ENCODE results near the gene P2RY8. TPM values are rescaled to one million over a fixed set of nuclear protein-coding genes. Genes with fewer than 3 reads are reported as not detected.
"Not testable (repeated sequence)": the region's sequence is repeated elsewhere in the genome, so short reads cannot be mapped to it uniquely, and the experiment has no call there.

The P2RY8 gene
- total RNA-seq, 1 donor: not detected

DNA sequence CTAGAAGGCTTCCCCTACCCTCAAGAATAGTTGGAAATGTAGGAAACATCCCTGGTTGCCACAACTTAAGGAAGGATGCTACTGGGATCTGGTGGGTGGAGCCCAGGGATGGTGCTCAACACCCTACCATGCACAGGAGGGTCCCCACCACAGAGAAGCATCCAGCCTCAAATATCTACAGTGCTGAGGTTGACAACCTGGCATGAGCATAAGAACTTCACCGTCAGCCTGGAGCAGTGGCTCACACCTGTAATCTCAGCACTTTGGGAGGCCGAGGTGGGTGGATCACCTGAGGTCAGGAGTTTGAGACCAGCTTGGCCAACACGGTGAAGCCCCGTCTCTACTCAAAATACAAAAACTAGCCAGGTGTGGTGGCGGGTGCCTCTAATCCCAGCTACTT lies 60.3 kb downstream of the P2RY8 start:
- no peak overlapping the region for H3K4me3 ChIP-seq (ENCODE audit: low read depth, low read length)
- no peak for DNase-seq (ENCODE audit: low read depth)
- TF ChIP-seq, protein P1, sequence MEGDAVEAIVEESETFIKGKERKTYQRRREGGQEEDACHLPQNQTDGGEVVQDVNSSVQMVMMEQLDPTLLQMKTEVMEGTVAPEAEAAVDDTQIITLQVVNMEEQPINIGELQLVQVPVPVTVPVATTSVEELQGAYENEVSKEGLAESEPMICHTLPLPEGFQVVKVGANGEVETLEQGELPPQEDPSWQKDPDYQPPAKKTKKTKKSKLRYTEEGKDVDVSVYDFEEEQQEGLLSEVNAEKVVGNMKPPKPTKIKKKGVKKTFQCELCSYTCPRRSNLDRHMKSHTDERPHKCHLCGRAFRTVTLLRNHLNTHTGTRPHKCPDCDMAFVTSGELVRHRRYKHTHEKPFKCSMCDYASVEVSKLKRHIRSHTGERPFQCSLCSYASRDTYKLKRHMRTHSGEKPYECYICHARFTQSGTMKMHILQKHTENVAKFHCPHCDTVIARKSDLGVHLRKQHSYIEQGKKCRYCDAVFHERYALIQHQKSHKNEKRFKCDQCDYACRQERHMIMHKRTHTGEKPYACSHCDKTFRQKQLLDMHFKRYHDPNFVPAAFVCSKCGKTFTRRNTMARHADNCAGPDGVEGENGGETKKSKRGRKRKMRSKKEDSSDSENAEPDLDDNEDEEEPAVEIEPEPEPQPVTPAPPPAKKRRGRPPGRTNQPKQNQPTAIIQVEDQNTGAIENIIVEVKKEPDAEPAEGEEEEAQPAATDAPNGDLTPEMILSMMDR (IDR thresholded peaks at IDR 0.05; ENCODE audit: insufficient read depth, low read length): no peak

DNA sequence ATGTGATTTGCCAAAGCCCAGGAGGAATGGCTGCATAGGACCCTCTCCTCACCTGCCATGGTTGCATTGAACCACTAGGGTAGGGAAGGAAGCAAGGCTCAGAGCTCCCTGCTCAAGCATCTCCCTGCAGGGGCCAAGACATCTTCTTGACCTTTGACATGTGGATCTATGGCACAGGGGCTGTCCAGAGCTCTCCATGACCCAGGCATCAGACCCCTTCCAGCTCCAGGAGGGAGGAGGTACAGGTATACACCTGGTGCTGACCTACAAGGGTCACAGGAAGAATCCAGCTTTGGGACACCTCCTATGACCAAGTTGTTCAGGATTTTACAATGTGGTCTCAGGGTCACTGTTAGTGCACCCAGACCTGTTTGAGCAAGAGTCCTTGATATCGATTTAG lies 61.1 kb downstream of the P2RY8 start:
- DNase-seq (ENCODE audit: low read depth): no peak
- TF ChIP-seq, protein P1 (IDR thresholded peaks at IDR 0.05; ENCODE audit: insufficient read depth, low read length): no peak
- no peak overlapping the region for H3K4me3 ChIP-seq (ENCODE audit: low read depth, low read length)

DNA sequence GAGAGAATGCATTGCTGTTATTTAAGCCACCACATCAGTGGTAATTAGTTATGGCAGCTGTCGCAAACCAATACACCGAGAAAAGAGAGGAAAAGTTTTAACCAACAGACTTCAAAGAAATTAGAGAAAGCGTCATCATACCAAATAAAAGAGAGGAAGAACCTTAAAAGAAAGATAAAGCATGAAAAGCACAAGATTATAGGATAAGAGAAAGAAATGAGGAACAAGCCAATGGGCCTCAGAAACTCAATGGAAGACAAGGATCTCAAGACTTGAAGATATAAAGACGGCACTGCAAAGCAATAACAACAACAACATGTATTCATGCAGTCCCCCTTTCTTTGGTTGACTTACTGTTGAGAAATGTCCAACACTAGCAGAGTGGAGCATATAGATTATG lies 61.5 kb downstream of the P2RY8 start:
- DNase-seq (ENCODE audit: low read depth): no peak
- H3K4me3 ChIP-seq (ENCODE audit: low read depth, low read length): no peak overlapping the region
- TF ChIP-seq, protein P1 (IDR thresholded peaks at IDR 0.05; ENCODE audit: insufficient read depth, low read length): no peak

DNA sequence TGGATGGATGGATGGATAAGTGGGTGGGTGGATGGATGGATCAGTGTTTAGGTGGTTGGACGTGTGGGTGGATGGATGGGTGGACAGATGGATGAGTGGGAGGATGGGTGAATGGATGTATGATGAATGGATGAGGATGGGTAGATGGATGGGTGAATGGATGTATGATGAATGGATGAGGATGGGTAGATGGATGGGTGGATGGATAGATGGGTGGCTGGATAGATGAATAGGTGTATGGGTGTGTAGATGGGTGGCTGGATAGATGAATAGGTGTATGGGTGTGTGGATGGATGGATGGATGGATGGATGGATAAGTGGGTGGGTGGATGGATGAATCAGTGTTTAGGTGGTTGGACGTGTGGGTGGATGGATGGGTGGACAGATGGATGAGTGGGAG lies 62.4 kb downstream of the P2RY8 start:
- H3K4me3 ChIP-seq (ENCODE audit: low read depth, low read length); DNase-seq (ENCODE audit: low read depth): not testable (repeated sequence)

DNA sequence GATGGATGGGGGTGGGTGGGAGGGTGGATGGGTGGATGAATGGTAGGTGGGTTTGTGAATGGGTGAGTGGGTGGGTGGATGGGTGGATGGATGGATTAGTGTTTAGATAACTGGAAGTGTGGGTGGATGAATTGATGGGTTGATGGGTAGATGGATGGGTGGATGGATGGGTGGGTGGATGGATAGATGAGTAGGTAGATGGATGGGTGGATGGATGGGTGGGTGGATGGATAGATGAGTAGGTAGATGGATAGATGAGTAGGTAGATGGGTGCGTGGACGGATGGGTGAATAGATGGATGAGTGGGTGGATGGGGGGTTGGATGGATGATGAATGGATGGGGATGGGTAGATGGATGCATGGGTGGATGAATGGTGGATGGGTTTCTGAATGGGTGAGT lies 64.0 kb downstream of the P2RY8 start:
- DNase-seq (ENCODE audit: low read depth): no peak
- no peak overlapping the region for H3K4me3 ChIP-seq (ENCODE audit: low read depth, low read length)
- TF ChIP-seq, protein P1 (IDR thresholded peaks at IDR 0.05; ENCODE audit: insufficient read depth, low read length): no peak

DNA sequence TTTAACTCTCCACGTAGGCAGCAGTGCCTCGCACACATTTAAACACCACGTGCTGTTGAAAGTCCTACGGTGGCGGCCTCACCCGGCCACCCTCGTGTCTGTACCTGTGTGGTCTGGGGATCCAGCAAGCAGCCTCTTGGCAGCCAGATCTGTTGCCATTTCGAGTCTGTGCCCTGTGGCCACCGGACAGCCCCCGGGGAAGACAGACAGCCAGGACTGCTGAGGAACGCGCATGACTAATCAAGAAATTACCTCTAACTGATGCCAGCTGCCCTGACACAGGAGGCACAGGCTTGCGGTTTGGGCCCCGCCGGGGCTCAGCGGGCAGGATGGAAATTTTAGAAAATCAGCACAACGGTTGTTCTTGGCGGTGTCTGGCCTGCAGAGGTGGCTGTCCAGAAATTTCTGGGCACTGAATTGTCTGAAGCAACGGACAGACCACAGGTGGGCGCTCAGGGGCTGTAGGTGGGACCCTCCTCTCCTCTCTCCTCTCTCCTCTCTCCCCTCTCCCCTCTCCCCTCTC lies 68.7 kb downstream of the P2RY8 start:
- no peak overlapping the region for H3K4me3 ChIP-seq (ENCODE audit: low read depth, low read length)
- peak; percentile 8 for DNase-seq (ENCODE audit: low read depth)
- TF ChIP-seq, protein P1 (IDR thresholded peaks at IDR 0.05; ENCODE audit: insufficient read depth, low read length): no peak

DNA sequence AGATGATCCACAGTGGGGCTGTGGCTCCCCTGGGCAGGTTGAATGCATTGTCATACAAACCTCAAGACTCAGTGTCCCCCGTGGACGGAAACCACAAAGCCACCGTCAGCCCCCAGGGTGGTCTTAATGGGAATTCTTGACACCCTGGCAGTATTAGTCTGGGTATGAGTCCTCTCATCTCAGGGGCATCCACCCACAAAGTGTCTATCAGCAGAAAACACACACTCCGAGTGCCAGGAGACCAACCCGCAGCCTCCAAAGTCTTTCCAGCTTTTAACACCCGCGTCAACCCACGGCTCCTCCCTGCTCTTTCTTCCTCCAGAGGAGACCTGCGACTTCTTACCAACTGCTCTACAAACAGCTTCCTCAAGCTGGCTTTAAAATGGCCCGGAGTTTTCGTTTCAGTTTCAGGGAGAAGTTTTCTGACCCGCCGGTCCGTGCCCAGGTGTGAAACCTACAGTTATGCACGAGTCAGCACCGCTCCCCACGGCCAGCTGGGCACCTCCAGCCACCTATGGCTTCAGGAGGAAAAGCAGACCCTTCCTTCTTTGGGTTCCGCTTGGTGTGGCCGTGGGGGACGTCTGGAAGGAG lies 69.9 kb downstream of the P2RY8 start:
- TF ChIP-seq, protein P1 (IDR thresholded peaks at IDR 0.05; ENCODE audit: insufficient read depth, low read length): no peak
- no peak overlapping the region for H3K4me3 ChIP-seq (ENCODE audit: low read depth, low read length)

More for the DNA sequence above, 69.9 kb downstream of the P2RY8 start:
- no peak for DNase-seq (ENCODE audit: low read depth)
